ENCODE results near the gene IL13. TPM values are rescaled to one million over a fixed set of nuclear protein-coding genes. Genes with fewer than 3 reads are reported as not detected.

Gene IL13
- total and polyA plus RNA-seq, 10 of the 15 experiments (the other 5 are each of a cell fraction or from before 2014, with no cell fraction given) = 0.06 to 0.40 (median 0.11) TPM; not detected in 6

- Histone ChIP-seq H3K9ac (ENCODE audit: control insufficient read depth, insufficient read depth, low read length) (no peak overlapping the region), H2AFZ (ENCODE audit: control insufficient read depth, low read depth, low read length) (no peak overlapping the region), H3K9me3 (replicated peaks; ENCODE audit: control insufficient read depth, insufficient read depth, low read length) (no peaks in the 10 kb centered on the region), H3K27ac (ENCODE audit: control insufficient read depth, insufficient read depth) (no peak overlapping the region), H3K27me3 (replicated peaks in 1 of 2; ENCODE audit: control insufficient read depth in 2 of 2, insufficient read depth in 2 of 2, low read length in 1 of 2) (no peaks in the 10 kb centered on the region), H4K20me1 (ENCODE audit: control insufficient read depth, insufficient read depth) (no peaks in the 10 kb centered on the region), H3K4me3 (no peak overlapping the region), H3K36me3 (ENCODE audit: control insufficient read depth in 2 of 2, insufficient read depth in 2 of 2, low read length in 1 of 2) (no peaks in the 10 kb centered on the region), H3K4me1 (ENCODE audit: control insufficient read depth, insufficient read depth, low read length) (peaks cover 24% of the 10 kb centered on the region), H3K79me2 (ENCODE audit: control insufficient read depth, insufficient read depth, low read length) (no peaks in the 10 kb centered on the region), H3K4me2 (ENCODE audit: control insufficient read depth, insufficient read depth) (no peak overlapping the region)
- ChIA-PET POLR2A (interaction anchor here (10.8 kb wide), 1 partner anchor 7 kb away, joined by 118 read pairs; the partner anchor contains the start of gene IL4), CTCF (no interaction called here), RAD21 (ENCODE audit: unreplicated experiment) (interaction anchor here (1.4 kb wide), 1 partner anchor 27 kb away, joined by 5 read pairs; no protein-coding TSS in a partner anchor), SMC1A (ENCODE audit: uncharacterized antibody, unreplicated experiment) (interaction anchor here (1.3 to 12.1 kb wide), 3 partner anchors 7 to 22 kb away, joined by 3 to 156 read pairs (median 4); partner anchors contain the start of gene IL4)
- WGBS (ENCODE audit: insufficient coverage, insufficient replicate concordance, low lambda C conversion rate, missing lambda C conversion rate) = 86% methylated on average over 17 of the region's 22 CpGs
- intact Hi-C loops (cut with micrococcal nuclease; ENCODE audit: unreplicated experiment) (no loop called here), in situ Hi-C loops (cut with MboI) (no loop called here)
- BruUV-seq (replicated peaks) = no TSS peak
- ATAC-seq (no peak), DNase-seq (ENCODE audit: low read depth, low spot score) (no peak), FAIRE-seq (no peak)
- TF ChIP-seq ZNF622 (IDR thresholded peaks at IDR 0.05) (no peak), ZBTB33 (IDR thresholded peaks at IDR 0.05) (no peak), EED (IDR thresholded peaks at IDR 0.05; ENCODE audit: low read depth) (no peak), BCLAF1 (IDR thresholded peaks at IDR 0.05) (no peak), RELB (IDR thresholded peaks at IDR 0.05; ENCODE audit: low read depth) (no peak), CTCF (IDR thresholded peaks at IDR 0.05 in 2 of 3, conservative IDR thresholded peaks at IDR 0.05 in 1 of 3; ENCODE audit: control insufficient read depth in 2 of 3, extremely low read depth in 1 of 3, insufficient read depth in 1 of 3, low read depth in 3 of 3, low read length in 3 of 3) (no peak), CHD1 (IDR thresholded peaks at IDR 0.05; ENCODE audit: low read depth, low read length) (no peak), NRF1 (conservative IDR thresholded peaks at IDR 0.05; ENCODE audit: low read depth, low read length) (no peak), ETV6 (conservative IDR thresholded peaks at IDR 0.05 in 1 of 2, IDR thresholded peaks at IDR 0.05 in 1 of 2; ENCODE audit: borderline replicate concordance in 1 of 2, low read depth in 1 of 2) (no peak), TBL1XR1 (IDR thresholded peaks at IDR 0.05; ENCODE audit: low read depth, low read length) (no peak), NFYB (IDR thresholded peaks at IDR 0.05; ENCODE audit: insufficient read depth, low read depth, low read length) (no peak)
These were observed 10.1 kb downstream of the IL13 start for GRCh38 chr5:132667761-132668705.

Data from GM12878 (cell line).